Measurements from ENCODE around the gene UNC119.

UNC119 gene

GRCh38 chr17:28500712-28501379 is 51.6 kb downstream of the UNC119 start (continued):
- TF ChIP-seq TOX (CRISPR knock-in tag; IDR thresholded peaks at IDR 0.05; ENCODE audit: borderline replicate concordance) (no peak), ZNF70 (CRISPR knock-in tag; IDR thresholded peaks at IDR 0.05) (no peak), CREB5 (CRISPR knock-in tag; IDR thresholded peaks at IDR 0.05; ENCODE audit: low read depth) (no peak), ISL1 (CRISPR knock-in tag; IDR thresholded peaks at IDR 0.05) (no peak), TCF4 (CRISPR knock-in tag; IDR thresholded peaks at IDR 0.05; ENCODE audit: borderline replicate concordance) (no peak), RARB (CRISPR knock-in tag; IDR thresholded peaks at IDR 0.05) (no peak), OSR1 (CRISPR knock-in tag; IDR thresholded peaks at IDR 0.05) (no peak), SNAI2 (CRISPR knock-in tag; IDR thresholded peaks at IDR 0.05) (no peak)

DNA sequence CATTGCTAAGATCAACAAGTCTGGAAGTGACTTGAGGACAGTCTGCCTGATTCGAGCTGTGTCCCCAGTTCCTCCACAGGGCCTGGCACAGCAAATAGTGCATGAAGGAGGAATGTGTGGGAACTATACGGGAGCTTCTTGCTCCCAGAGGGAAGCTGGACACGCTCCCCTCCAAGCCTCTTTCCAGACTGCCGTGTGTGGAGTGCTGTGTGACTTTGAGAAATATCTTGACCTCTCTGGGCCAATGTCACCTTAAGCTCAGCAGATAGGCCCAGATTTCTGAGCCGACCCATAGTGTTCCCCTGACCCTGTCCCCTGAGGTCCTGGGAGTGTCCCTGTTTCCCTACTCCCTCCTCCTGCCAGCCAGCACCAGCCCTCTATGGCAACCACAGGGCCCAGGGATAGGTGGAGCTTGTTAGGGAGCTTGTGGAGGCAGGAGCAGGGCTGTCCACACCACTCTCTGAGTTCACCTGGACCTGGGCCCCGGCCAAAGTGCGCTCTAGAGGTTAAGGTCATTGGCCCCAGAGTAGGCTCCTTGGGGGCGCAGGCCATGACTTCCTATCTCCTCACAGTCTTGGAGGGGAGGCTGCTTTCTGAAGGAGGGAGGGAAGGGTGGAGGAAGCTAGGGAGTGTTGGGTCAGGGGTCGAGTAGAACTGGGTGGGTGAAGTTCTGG is 52.6 kb downstream of the UNC119 start:
- ATAC-seq = no peak

More for the DNA sequence above, 52.6 kb downstream of the UNC119 start:
- TF ChIP-seq CREB5 (CRISPR knock-in tag; IDR thresholded peaks at IDR 0.05; ENCODE audit: low read depth) (no peak), ARNTL (CRISPR knock-in tag; IDR thresholded peaks at IDR 0.05; ENCODE audit: borderline replicate concordance, low read depth) (no peak), ZC3H10 (CRISPR knock-in tag; IDR thresholded peaks at IDR 0.05) (no peak), BACH2 (CRISPR knock-in tag; IDR thresholded peaks at IDR 0.05; ENCODE audit: borderline replicate concordance) (no peak), ESRRG (CRISPR knock-in tag; IDR thresholded peaks at IDR 0.05) (no peak), TSHZ2 (CRISPR knock-in tag; IDR thresholded peaks at IDR 0.05) (no peak), RARB (CRISPR knock-in tag; IDR thresholded peaks at IDR 0.05) (no peak), CSDC2 (CRISPR knock-in tag; IDR thresholded peaks at IDR 0.05) (no peak), ZNF565 (CRISPR knock-in tag; conservative IDR thresholded peaks at IDR 0.05; ENCODE audit: low read depth) (no peak), SNAI2 (CRISPR knock-in tag; IDR thresholded peaks at IDR 0.05) (no peak)
- TF ChIP-seq, protein P1, sequence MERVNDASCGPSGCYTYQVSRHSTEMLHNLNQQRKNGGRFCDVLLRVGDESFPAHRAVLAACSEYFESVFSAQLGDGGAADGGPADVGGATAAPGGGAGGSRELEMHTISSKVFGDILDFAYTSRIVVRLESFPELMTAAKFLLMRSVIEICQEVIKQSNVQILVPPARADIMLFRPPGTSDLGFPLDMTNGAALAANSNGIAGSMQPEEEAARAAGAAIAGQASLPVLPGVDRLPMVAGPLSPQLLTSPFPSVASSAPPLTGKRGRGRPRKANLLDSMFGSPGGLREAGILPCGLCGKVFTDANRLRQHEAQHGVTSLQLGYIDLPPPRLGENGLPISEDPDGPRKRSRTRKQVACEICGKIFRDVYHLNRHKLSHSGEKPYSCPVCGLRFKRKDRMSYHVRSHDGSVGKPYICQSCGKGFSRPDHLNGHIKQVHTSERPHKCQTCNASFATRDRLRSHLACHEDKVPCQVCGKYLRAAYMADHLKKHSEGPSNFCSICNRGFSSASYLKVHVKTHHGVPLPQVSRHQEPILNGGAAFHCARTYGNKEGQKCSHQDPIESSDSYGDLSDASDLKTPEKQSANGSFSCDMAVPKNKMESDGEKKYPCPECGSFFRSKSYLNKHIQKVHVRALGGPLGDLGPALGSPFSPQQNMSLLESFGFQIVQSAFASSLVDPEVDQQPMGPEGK (CRISPR knock-in tag; IDR thresholded peaks at IDR 0.05; ENCODE audit: borderline replicate concordance) = no peak
- TF ChIP-seq, protein P2, sequence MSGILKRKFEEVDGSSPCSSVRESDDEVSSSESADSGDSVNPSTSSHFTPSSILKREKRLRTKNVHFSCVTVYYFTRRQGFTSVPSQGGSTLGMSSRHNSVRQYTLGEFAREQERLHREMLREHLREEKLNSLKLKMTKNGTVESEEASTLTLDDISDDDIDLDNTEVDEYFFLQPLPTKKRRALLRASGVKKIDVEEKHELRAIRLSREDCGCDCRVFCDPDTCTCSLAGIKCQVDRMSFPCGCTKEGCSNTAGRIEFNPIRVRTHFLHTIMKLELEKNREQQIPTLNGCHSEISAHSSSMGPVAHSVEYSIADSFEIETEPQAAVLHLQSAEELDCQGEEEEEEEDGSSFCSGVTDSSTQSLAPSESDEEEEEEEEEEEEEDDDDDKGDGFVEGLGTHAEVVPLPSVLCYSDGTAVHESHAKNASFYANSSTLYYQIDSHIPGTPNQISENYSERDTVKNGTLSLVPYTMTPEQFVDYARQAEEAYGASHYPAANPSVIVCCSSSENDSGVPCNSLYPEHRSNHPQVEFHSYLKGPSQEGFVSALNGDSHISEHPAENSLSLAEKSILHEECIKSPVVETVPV (CRISPR knock-in tag; IDR thresholded peaks at IDR 0.05) = no peak
- TF ChIP-seq, protein P3, sequence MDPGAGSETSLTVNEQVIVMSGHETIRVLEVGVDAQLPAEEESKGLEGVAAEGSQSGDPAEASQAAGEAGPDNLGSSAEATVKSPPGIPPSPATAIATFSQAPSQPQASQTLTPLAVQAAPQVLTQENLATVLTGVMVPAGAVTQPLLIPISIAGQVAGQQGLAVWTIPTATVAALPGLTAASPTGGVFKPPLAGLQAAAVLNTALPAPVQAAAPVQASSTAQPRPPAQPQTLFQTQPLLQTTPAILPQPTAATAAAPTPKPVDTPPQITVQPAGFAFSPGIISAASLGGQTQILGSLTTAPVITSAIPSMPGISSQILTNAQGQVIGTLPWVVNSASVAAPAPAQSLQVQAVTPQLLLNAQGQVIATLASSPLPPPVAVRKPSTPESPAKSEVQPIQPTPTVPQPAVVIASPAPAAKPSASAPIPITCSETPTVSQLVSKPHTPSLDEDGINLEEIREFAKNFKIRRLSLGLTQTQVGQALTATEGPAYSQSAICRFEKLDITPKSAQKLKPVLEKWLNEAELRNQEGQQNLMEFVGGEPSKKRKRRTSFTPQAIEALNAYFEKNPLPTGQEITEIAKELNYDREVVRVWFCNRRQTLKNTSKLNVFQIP (CRISPR knock-in tag; IDR thresholded peaks at IDR 0.05; ENCODE audit: borderline replicate concordance, low read depth) = no peak

Measured in SK-N-SH treated with all-trans-retinoic acid at 6 μM for 48 hours (cell line).